ENCODE data around the gene HIVEP3.

The HIVEP3 gene

DNA sequence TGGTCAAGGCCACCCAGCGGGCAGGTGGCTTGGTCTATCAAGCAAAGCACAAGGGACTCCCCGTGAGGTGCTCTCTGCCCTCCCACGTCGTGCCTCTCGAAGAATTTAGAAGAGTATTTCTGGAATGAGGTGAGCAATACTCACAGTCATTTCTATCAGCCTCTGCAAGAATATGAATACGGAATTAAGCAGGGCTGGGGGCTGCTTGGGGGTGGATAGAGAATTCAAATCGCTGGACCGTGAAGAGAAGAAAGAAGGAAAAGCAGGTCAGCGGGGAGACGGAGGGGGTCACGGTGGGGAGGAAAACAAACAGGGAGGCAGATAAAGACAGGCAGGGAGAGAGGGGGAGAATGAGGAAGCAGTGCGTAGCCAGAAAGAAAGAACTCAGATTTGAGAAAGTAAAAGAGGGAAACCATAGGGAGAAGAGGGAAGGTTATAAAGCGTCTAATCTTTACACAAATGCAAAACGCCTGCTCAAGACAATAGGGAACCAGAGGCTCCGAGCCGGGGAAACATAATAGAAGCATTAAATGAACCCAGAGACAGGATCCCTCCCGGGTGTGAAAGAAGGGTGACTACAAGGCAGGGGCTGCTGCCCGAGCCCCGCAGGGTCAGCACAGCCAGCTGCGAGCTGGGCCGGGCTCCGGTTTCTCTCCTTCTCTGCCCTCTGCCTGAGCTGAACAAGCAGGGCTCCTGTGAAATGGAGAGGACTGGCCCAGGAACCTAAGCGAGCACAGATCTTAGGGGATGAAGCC is 432.2 kb downstream of the HIVEP3 start:
- Histone ChIP-seq H3K79me2 (ENCODE audit: insufficient read depth, low read length) (no peaks in the 10 kb centered on the region), H2AFZ (ENCODE audit: low read length) (no peak overlapping the region)
- TF ChIP-seq CTCF (conservative IDR thresholded peaks at IDR 0.05; ENCODE audit: low read length) (no peak), EZH2phosphoT487 (IDR thresholded peaks at IDR 0.05; ENCODE audit: borderline replicate concordance) (no peak)

DNA sequence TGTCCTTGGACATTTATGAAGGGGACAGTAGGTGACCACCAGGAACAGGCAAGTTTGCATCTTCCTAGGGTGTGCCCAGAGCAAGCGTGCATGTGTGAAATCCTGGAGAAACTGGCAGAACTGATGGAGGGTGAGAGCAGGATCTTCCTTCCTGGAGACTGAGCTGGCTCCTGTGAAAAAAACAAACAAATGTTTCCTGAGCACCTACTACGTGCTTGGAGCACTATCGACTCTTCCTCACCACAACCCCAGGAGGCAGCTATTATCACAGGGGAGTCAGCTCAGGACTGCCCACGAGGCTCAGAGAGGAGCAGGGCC is 432.7 kb downstream of the HIVEP3 start:
- H3K4me2 ChIP-seq (ENCODE audit: low read depth, low read length, poor library complexity, severe bottlenecking): no peak overlapping the region
- H3K9ac ChIP-seq (ENCODE audit: low read depth, low read length, poor library complexity, severe bottlenecking): no peak overlapping the region

More for the DNA sequence above, 432.2 kb downstream of the HIVEP3 start:
- Histone ChIP-seq H3K27me3 (ENCODE audit: insufficient read depth, low read length, poor library complexity, severe bottlenecking) (no peaks in the 10 kb centered on the region), H3K4me2 (ENCODE audit: low read depth, low read length, poor library complexity, severe bottlenecking) (no peak overlapping the region), H3K9ac (ENCODE audit: low read depth, low read length, poor library complexity, severe bottlenecking) (no peak overlapping the region), H4K20me1 (ENCODE audit: insufficient read depth, low read length, poor library complexity, severe bottlenecking) (no peaks in the 10 kb centered on the region), H3K4me3 (ENCODE audit: low read length, poor library complexity, severe bottlenecking) (no peak overlapping the region), H3K9me3 (ENCODE audit: insufficient read depth, low read depth, low read length) (no peaks in the 10 kb centered on the region), H3K4me1 (ENCODE audit: insufficient read depth, low read length, poor library complexity, severe bottlenecking) (peaks cover 7% of the 10 kb centered on the region), H3F3A (ENCODE audit: low read depth) (no peaks in the 10 kb centered on the region), H3K36me3 (ENCODE audit: insufficient read depth, low read length) (no peaks in the 10 kb centered on the region), H3K9me2 (replicated peaks; ENCODE audit: low read depth, low read length) (no peaks in the 10 kb centered on the region)

DNA sequence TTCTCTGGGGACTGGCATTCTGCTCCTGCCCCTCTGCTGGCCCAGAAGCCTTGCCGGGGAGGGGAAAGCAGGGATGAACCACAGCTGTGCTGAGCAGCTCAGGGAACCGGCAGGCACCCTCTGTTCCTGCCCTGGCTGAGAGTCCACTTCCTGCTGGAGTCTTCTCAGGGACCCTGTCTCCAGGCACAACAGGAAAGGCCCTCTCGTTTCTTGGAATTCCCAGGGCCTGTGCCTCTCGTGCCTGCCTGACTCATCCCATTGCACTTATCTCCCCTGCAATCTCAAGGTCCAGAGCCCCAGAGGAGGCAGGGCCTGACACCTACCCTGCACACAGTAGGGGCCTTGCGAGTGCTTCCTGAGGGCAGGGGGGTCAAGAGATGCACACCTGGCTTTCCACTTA is 433.1 kb downstream of the HIVEP3 start:
- H4K20me1 ChIP-seq (ENCODE audit: insufficient read depth, low read length, poor library complexity, severe bottlenecking): no peaks in the 10 kb centered on the region
- H3K9ac ChIP-seq (ENCODE audit: low read depth, low read length, poor library complexity, severe bottlenecking): no peak overlapping the region
- H3K79me2 ChIP-seq (ENCODE audit: insufficient read depth, low read length): no peaks in the 10 kb centered on the region
- no peaks in the 10 kb centered on the region for H3K9me2 ChIP-seq (replicated peaks; ENCODE audit: low read depth, low read length)
- TF ChIP-seq EZH2phosphoT487 (IDR thresholded peaks at IDR 0.05; ENCODE audit: borderline replicate concordance): no peak
- TF ChIP-seq CTCF (conservative IDR thresholded peaks at IDR 0.05; ENCODE audit: low read length): no peak
- H2AFZ ChIP-seq (ENCODE audit: low read length): no peak overlapping the region
- H3K4me3 ChIP-seq (ENCODE audit: low read length, poor library complexity, severe bottlenecking): no peak overlapping the region
- no peaks in the 10 kb centered on the region for H3K27me3 ChIP-seq (ENCODE audit: insufficient read depth, low read length, poor library complexity, severe bottlenecking)
- peaks cover 7% of the 10 kb centered on the region for H3K4me1 ChIP-seq (ENCODE audit: insufficient read depth, low read length, poor library complexity, severe bottlenecking)
- no peak overlapping the region for H3K4me2 ChIP-seq (ENCODE audit: low read depth, low read length, poor library complexity, severe bottlenecking)
- H3K36me3 ChIP-seq (ENCODE audit: insufficient read depth, low read length): no peaks in the 10 kb centered on the region
- H3F3A ChIP-seq (ENCODE audit: low read depth): no peaks in the 10 kb centered on the region
- H3K9me3 ChIP-seq (ENCODE audit: insufficient read depth, low read depth, low read length): no peaks in the 10 kb centered on the region

More for the DNA sequence above, 432.7 kb downstream of the HIVEP3 start:
- Histone ChIP-seq H3K9me3 (ENCODE audit: insufficient read depth, low read depth, low read length) (no peaks in the 10 kb centered on the region), H3K4me1 (ENCODE audit: insufficient read depth, low read length, poor library complexity, severe bottlenecking) (peaks cover 7% of the 10 kb centered on the region), H3K27me3 (ENCODE audit: insufficient read depth, low read length, poor library complexity, severe bottlenecking) (no peaks in the 10 kb centered on the region), H3K4me3 (ENCODE audit: low read length, poor library complexity, severe bottlenecking) (no peak overlapping the region), H3K9me2 (replicated peaks; ENCODE audit: low read depth, low read length) (no peaks in the 10 kb centered on the region), H3K79me2 (ENCODE audit: insufficient read depth, low read length) (no peaks in the 10 kb centered on the region), H4K20me1 (ENCODE audit: insufficient read depth, low read length, poor library complexity, severe bottlenecking) (no peaks in the 10 kb centered on the region), H2AFZ (ENCODE audit: low read length) (no peak overlapping the region), H3K36me3 (ENCODE audit: insufficient read depth, low read length) (no peaks in the 10 kb centered on the region), H3F3A (ENCODE audit: low read depth) (no peaks in the 10 kb centered on the region)
- TF ChIP-seq EZH2phosphoT487 (IDR thresholded peaks at IDR 0.05; ENCODE audit: borderline replicate concordance) (no peak), CTCF (conservative IDR thresholded peaks at IDR 0.05; ENCODE audit: low read length) (no peak)

Data from Loucy (cell line).